Epithelial cell of esophagus (primary cell): ENCODE data around the gene SKAP1.

Experiments used
- DNase-seq: peaks from one replicate; pipeline ENCODE4 v3.0.0; 2010; ENCODE audit warnings: low read depth
- H3K4me3 ChIP-seq: 2 replicates; pipeline ENCODE4 v1.5.1; 2011; ENCODE audit warnings: mild to moderate bottlenecking, low read length, control low read depth
- TF ChIP-seq, protein P1 (sequence below): IDR thresholded peaks from 2 replicates; pipeline ENCODE4 v1.5.1; 2011; ENCODE audit warnings: low read depth, mild to moderate bottlenecking, low read length, control low read depth, inconsistent platforms; ENCODE audit not compliant: insufficient read depth; ENCODE audit errors: missing control alignments

The SKAP1 gene

GRCh38 chr17:48439875-48440505, 10.0 kb upstream of the SKAP1 start:
- no peak for DNase-seq
- TF ChIP-seq, protein P1, sequence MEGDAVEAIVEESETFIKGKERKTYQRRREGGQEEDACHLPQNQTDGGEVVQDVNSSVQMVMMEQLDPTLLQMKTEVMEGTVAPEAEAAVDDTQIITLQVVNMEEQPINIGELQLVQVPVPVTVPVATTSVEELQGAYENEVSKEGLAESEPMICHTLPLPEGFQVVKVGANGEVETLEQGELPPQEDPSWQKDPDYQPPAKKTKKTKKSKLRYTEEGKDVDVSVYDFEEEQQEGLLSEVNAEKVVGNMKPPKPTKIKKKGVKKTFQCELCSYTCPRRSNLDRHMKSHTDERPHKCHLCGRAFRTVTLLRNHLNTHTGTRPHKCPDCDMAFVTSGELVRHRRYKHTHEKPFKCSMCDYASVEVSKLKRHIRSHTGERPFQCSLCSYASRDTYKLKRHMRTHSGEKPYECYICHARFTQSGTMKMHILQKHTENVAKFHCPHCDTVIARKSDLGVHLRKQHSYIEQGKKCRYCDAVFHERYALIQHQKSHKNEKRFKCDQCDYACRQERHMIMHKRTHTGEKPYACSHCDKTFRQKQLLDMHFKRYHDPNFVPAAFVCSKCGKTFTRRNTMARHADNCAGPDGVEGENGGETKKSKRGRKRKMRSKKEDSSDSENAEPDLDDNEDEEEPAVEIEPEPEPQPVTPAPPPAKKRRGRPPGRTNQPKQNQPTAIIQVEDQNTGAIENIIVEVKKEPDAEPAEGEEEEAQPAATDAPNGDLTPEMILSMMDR: no peak
- H3K4me3 ChIP-seq: no peak overlapping the region

- DNase-seq: no peak
- H3K4me3 ChIP-seq: no peak overlapping the region
- TF ChIP-seq, protein P1: no peak
Observed at GRCh38 chr17:48439110-48439850, 9.3 kb upstream of the SKAP1 start.

- no peak overlapping the region for H3K4me3 ChIP-seq
- DNase-seq: no peak
- TF ChIP-seq, protein P1: no peak
Observed at GRCh38 chr17:48438516-48439061, 8.6 kb upstream of the SKAP1 start.

- TF ChIP-seq, protein P1: no peak
- H3K4me3 ChIP-seq: no peak overlapping the region
- DNase-seq: no peak
Observed at GRCh38 chr17:48433896-48434295, 3.9 kb upstream of the SKAP1 start.

DNA sequence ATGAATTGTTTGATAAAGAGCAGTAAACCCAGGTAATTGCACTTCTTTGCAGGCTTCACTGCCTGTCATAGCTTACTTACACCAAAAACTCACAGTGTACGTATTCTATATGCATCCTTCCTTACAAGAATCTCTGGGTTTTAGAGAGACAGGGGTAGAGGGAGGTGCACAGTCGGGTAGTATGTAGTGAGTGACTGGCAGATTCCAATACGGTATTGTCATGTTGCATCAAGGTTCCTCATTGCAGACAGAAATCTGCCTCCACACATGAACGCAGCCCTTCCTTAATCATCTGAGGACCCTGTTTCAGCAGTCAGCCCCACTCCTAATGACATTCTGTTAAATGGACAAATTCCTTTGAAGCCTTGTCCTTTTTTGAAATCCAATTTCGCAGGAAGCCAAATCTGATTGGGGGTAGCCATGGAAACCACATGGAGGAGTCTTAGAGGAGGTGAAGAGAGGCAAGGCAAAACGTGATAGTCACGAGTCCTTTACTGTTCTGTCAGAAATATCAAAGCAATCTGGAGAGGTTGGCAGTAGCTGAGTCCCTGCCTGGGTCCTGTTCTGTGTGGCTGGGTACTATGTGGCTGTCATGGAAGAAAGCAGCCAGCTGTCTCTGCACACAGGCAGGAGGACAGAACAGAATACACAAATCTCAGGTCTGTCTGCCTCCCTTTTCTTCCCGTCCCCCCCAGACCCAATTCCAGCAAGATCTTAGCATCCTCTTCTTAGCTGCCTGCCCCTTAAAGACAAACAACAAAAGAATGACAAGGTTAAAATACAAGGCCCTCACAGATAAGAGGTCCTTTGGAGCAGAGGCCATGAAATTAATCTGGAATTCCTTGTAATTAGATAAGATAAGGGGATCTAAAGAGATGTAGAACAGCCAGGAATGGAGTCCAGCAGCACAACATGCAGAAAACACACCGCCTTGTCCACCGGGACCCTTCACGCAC, 3.1 kb upstream of the SKAP1 start:
- H3K4me3 ChIP-seq: no peak overlapping the region
- TF ChIP-seq, protein P1: no peak
- no peak for DNase-seq

DNA sequence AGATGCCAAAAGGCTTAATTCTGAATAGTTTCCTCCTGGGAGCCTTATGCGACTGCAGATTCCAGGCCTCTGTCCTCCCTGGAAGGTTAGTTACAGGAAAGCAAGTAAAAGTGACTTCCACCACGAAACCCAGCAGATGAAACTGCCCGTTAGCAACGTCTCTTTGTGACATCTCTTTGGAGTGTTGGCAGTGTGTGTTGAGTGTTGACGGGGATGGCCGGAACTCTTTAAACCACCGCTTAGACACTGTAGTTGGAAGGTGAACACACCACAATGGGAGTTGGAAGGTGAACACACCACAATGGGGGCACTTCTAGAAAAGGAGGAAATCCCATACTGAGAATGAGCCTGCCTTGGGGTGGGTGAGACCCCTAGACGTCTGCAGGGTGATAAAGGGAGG, 858 bp downstream of the SKAP1 start:
- DNase-seq: no peak
- H3K4me3 ChIP-seq: no peak overlapping the region
- TF ChIP-seq, protein P1: no peak
